Measurements from ENCODE around the gene TCF7L1.
"Not testable (repeated sequence)": the region's sequence is repeated elsewhere in the genome, so short reads cannot be mapped to it uniquely, and the experiment has no call there.

Gene TCF7L1

GRCh38 chr2:85184231-85184630 is 51.0 kb downstream of the TCF7L1 start:
- no peak for DNase-seq (ENCODE audit: low spot score)

DNA sequence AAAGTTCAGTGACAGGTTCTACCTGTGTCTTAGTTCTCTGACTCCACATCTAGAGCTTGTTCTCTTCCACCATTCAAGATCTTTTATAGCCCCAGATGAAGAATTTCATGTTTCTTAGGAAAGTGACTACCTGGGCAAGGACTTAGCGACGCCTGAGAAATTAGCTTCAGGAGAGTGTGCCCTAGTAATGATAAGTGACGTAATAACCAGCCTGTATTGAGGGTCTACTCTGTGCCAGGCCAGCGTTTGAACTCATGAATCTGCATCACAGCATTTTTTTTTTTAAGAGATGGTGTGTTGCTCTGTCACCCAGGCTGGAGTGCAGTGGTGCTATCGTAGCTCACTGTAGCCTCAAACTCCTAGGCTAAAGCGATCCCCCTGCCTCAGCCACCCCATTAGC is 51.8 kb downstream of the TCF7L1 start:
- no peak for DNase-seq (ENCODE audit: low spot score)

DNA sequence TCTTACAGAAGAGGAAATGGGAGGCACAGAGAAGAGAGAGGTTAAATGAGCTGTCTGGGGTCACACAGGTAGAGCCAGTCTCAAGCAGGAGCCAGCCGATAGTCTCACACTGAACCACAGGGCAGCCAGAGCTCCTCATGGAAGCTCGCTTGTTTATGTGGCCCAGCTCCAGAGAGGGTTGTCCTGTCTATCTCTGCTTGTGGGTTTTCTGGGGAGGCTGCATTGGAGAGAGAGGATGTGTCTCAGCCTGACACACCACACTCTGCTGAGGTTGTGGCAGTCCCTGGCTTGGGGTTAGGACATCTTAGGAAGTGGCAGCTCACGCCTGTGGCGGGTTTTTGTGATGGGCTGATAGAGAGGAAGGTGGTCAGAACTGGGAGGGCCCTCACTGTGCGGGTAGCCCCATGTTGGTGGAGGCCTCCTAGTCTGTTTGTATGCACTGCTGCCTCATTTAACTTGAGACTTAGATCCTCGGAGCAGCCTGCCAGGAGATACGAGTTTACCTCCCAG is 52.3 kb downstream of the TCF7L1 start:
- no peak for DNase-seq (ENCODE audit: low spot score)

DNA sequence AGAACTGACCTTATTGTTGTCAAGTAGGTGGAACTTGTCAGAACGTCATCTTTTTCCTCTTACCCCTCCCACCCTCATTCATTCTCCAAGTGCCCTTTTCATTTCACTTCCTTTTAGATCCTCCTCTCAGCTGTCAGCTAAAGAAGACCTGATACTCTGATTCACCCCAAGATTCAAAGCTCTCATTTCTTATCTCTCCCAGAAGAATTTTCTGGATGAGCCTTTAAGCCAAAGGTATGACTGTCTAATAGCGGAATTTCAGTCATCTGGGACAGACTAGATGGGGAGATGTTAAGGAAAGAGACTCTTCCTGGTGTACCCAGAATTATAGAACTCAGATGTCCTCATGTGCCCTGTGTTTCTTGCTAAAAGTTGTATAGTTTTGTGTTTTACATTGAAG is 53.9 kb downstream of the TCF7L1 start:
- DNase-seq (ENCODE audit: low spot score) = no peak

- DNase-seq (ENCODE audit: low spot score) = no peak
These were observed 55.7 kb downstream of the TCF7L1 start for GRCh38 chr2:85188852-85189251.

- no peak for DNase-seq (ENCODE audit: low spot score)
These were observed 56.5 kb downstream of the TCF7L1 start for GRCh38 chr2:85189606-85190270.

DNA sequence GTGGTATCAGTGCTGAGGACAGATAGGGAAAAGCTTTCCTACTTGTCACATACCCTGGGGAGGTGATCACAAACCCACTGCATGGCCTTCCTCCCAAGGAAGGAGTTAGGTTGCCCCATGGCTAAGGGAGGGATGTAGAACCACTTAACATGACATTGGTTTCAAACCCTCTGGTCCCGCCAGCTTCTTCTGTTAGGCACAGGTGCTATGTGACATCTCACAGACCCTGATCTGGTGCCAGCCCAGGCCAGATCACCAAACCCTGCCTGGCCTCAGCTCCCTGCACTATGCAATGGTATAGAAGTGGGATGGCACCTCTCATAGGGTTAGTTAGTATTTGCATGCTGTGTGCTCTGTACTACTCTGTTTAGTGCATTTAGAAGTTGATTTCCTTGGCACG is 58.0 kb downstream of the TCF7L1 start:
- no peak for DNase-seq (ENCODE audit: low spot score)

- no peak for DNase-seq (ENCODE audit: low spot score)
These were observed 61.7 kb downstream of the TCF7L1 start for GRCh38 chr2:85194780-85195480.

GRCh38 chr2:85195956-85196355 is 62.8 kb downstream of the TCF7L1 start:
- DNase-seq (ENCODE audit: low spot score) = no peak

- DNase-seq (ENCODE audit: low spot score) = no peak
These were observed 66.5 kb downstream of the TCF7L1 start for GRCh38 chr2:85199698-85200097.

DNA sequence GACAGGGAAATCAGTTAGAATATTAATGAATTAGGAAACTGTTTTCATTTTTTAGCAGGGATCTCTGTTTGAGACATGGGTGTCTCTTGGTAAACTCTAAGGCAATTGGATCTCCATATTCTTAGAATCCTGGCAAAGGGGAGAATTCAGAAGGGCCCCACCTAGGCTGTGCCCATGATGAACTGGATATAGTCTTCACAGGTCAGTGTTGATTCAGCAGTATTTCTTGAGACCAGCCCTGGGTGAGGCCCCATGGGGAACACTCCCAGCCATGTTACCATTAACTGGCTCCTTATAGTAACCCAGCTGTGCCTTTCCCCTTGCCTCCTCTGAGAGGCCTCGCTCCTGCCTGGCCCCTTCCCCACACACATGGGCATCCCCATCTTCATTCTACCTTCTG is 76.7 kb downstream of the TCF7L1 start:
- DNase-seq (ENCODE audit: low spot score) = no peak

DNA sequence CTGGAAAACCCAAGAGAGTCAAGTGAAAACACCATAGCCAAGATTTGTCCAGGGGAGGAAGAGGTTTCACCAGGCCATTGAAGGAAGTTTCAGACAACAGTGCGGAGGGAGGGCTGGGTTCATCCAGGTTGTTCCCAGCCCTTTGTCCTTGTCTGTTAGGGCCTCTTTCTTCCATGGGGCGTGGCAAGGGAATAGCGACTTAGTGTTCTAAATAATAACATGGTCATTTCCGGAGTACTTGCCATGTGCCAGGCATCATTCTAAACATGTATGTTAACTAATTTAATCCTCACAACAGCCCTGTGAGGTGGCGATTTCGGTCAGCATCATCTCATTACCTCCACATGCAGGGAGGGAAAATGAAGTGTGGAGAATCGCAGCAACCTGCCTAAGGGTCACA is 77.3 kb downstream of the TCF7L1 start:
- DNase-seq (ENCODE audit: low spot score) = no peak

DNA sequence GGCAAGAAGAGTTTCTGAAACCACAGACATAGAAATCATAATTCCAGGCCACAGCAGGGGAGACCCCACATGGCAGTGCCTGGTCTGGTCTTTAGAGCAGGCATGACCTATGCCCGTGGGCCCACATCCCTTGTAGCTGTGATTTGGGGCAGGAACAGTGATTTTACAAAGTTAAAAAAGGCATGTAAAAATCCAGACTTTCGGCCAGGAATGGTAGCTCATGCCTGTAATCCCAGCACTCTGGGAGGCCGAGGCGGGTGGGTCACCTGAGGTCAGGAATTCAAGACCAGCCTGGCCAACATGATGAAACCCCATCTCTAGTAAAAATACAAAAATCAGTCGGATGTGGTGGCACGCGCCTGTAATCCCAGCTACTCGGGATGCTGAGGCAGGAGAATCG is 78.4 kb downstream of the TCF7L1 start:
- DNase-seq (ENCODE audit: low spot score) = not testable (repeated sequence)

GRCh38 chr2:85212841-85213240 is 79.6 kb downstream of the TCF7L1 start:
- DNase-seq (ENCODE audit: low spot score) = no peak

GRCh38 chr2:85213404-85213803 is 80.2 kb downstream of the TCF7L1 start:
- DNase-seq (ENCODE audit: low spot score) = no peak

DNA sequence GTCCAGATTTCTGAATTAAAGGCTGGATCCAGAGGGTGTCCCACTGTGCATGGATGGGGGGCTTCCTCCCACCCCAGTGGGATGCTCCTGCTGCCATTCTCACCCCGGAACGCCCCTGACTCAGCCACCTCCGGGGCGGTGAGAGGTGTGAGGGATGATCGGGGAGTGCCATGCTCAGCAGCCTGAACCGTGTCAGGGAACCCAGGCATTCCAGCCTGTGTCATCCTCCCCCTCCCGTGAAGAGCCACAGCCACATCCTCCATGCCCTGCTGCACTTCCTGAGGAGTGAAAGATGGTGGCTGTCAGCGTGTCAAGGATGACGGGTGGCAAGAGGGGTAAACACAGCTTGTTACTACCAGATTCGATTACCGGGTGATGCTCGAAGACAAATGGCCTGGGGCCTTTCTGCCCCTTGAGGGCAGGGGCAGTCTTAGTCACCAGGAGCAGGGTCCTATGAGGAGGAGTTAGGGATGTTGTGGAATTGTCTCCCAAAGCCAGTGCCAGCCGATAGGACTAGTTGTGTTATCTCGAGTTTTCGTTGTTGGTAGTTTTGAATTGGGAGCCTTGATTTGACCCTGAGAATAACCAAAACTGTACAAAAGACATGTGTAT is 80.8 kb downstream of the TCF7L1 start:
- DNase-seq (ENCODE audit: low spot score) = no peak

GRCh38 chr2:85215081-85215447 is 81.9 kb downstream of the TCF7L1 start:
- no peak for DNase-seq (ENCODE audit: low spot score)

DNA sequence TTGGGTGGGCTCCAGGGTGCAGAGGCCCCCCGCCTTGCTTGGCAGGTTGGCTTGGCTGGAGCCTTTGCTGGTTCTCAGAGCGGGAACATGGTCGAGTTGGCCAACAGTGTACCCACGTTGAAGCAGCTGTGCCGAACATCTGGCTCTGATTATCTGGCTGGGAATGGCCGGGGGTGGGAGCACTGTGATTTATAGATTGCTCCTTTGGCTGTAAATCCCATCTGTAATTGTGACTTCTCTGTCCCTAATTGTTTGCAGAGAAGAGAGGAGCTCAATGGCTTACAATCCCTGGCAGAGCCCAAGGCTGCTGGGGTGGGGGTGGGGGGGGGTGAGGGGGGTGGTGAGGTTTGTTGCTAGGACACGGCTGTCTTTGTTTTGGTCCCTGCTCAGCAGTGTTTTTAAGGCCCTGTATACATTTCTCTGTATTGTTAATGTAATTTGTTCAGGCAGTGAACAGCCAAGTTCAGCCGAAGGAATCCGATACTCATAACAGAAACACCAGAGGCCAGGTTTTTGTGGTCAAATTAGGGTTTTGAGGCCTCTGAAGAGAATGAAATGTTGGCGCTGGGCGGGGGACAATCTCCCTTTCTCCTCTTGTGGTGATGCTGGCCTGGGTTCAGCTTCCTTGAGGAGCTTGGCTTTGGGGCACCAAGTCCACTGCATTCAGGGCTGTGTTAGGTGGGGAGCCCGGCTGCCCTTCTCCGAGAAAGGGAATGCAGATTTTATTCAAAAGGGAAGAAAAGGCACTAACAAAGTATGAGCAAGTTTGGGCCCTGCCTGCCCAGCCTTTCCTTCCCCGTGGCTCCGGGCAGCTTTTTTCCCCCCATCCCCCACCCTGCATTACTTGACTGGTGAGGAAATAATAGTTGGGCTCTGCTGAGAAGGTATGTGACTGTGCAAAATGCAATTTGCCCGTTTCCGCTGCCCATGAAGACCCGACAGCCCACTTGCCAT is 82.5 kb downstream of the TCF7L1 start:
- DNase-seq (ENCODE audit: low spot score) = no peak

DNA sequence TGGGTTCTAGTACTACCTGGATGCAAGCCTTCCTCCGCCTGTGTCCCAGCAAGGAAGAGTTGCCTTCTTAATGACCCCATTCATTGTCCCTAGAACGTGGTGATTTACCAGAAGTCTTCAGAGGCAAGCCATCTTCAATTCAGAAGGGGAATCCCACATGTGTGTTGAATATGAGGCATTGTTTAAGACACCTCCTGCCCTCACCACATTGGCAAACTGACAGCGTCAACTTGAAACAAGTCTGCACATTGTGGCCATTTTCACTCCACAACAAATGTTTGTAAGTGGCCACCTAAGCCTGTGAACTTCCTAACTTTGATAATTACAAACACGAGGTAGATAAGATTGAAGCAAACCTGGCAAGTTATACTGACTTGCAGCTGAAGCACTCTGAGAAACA is 83.7 kb downstream of the TCF7L1 start:
- no peak for DNase-seq (ENCODE audit: low spot score)

DNA sequence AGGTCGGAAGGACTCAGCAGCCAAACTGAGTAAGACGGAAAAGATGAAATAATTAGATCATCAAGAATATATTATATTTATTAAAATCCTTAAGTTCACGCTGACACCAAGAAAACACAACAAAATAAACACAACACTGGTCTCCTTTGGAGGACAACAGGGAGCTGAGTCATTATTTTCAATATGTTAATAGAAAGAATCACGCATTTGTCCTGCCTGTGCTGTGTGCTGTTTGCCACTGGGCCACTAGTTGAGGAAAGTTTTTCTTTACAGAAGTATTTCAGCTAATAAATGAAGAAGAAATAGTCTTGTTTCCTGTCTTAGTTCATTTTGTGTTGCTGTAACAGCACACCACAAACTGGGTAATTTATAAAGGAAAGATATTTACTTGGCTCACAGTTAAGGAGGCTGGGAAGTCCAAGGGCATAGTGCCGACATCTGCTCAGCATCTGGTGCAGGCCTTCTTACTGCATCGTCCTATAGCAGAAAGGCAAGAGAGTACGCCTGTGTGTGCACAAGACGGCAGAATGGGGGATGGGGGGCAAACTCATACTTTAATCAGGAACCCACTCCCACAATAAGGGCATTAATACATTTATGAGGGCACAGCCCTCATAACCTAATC is 88.0 kb downstream of the TCF7L1 start:
- no peak for DNase-seq (ENCODE audit: low spot score)

- no peak for DNase-seq (ENCODE audit: low spot score)
These were observed 89.6 kb downstream of the TCF7L1 start for GRCh38 chr2:85222792-85223191.

DNA sequence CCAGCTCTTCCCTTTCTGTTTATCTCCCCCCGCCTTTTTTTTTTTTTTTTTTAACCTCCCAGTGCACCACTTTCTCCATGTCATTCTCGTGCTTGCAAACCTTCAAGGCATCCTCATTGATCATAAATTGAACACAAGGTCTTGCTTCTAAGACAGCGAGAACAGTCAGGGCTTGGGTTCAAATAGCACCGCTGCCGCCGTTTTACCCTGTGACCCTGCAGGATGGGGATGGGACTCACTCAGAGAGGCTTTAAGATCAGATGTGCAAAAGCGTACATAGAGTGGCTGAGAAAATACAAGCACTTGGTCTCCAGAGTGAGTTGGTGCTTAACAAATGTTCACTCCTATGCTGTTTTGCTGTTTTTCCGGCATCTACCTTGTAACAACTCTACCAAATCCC is 93.6 kb downstream of the TCF7L1 start:
- DNase-seq (ENCODE audit: low spot score) = no peak
